Neural crest cell (in vitro differentiated cells): ENCODE results near the gene PITPNM2. TPM values are rescaled to one million over a fixed set of nuclear protein-coding genes. Genes with fewer than 3 reads are reported as not detected.
A peak's percentile ranks its signal among the peaks of the same experiment; 100 is the strongest.

ENCODE experiments used
- DNase-seq: peaks from one replicate; pipeline ENCODE4 v3.0.0; 2021; ENCODE audit warnings: low read depth, mixed read lengths, low spot score
- H3K27ac Mint-ChIP-seq: one replicate; pipeline ENCODE4 v1.8.0; 2021; ENCODE audit warnings: mild to moderate bottlenecking, mixed read lengths; ENCODE audit not compliant: unreplicated experiment
- H3K27me3 Mint-ChIP-seq: 2 replicates; pipeline ENCODE4 v1.8.0; 2021; ENCODE audit warnings: low read depth, mild to moderate bottlenecking, mixed read lengths
- H3K36me3 Mint-ChIP-seq: 2 replicates; pipeline ENCODE4 v1.8.0; 2021; ENCODE audit warnings: low read depth, mild to moderate bottlenecking, mixed read lengths
- H3K4me1 Mint-ChIP-seq: 2 replicates; pipeline ENCODE4 v1.8.0; 2021; ENCODE audit warnings: mixed read lengths
- H3K4me3 Mint-ChIP-seq: one replicate; pipeline ENCODE4 v1.8.0; 2021; ENCODE audit warnings: mild to moderate bottlenecking, mixed read lengths
- H3K9me3 Mint-ChIP-seq: 2 replicates; pipeline ENCODE4 v1.8.0; 2021; ENCODE audit warnings: mixed read lengths
- CTCF ChIP-seq: fragments of 200-600 bp; sonication (generic); conservative IDR thresholded peaks from 2 replicates; pipeline ENCODE4 v1.5.0; 2021; ENCODE audit warnings: antibody characterized with exemption, mild to moderate bottlenecking
- total RNA-seq: library from RNA; stranded (reverse); gene quantifications from 2 replicates; pipeline ENCODE4 v1.2.1, GENCODE V29; 2021

The PITPNM2 gene
- total RNA-seq, 1 donor from 2014 or later = 9.5 TPM

- TF ChIP-seq CTCF = no peak
- DNase-seq = no peak
- Mint-ChIP-seq H3K36me3 (no peaks in the 10 kb centered on the region), H3K4me3 (no peak overlapping the region), H3K9me3 (no peaks in the 10 kb centered on the region), H3K27me3 (no peaks in the 10 kb centered on the region), H3K27ac (no peak overlapping the region), H3K4me1 (no peaks in the 10 kb centered on the region)
Observed at GRCh38 chr12:123163227-123163626, 12.3 kb upstream of the PITPNM2 start.

- Mint-ChIP-seq H3K36me3 (no peaks in the 10 kb centered on the region), H3K27ac (no peak overlapping the region), H3K4me3 (no peak overlapping the region), H3K4me1 (no peaks in the 10 kb centered on the region), H3K9me3 (no peaks in the 10 kb centered on the region), H3K27me3 (no peaks in the 10 kb centered on the region)
- TF ChIP-seq CTCF = no peak
- DNase-seq = no peak
Observed at GRCh38 chr12:123160801-123161487, 10.1 kb upstream of the PITPNM2 start.

- Mint-ChIP-seq H3K9me3 (no peaks in the 10 kb centered on the region), H3K4me1 (peaks cover 20% of the 10 kb centered on the region), H3K27ac (peak overlapping the region; percentile 12), H3K4me3 (peak overlapping the region; percentile 19), H3K27me3 (peaks cover 12% of the 10 kb centered on the region), H3K36me3 (no peaks in the 10 kb centered on the region)
- TF ChIP-seq CTCF = no peak
- no peak for DNase-seq
Observed at GRCh38 chr12:123153906-123154305, 3.0 kb upstream of the PITPNM2 start.

GRCh38 chr12:123152833-123153232, 1.9 kb upstream of the PITPNM2 start:
- Mint-ChIP-seq H3K27me3 (peaks cover 12% of the 10 kb centered on the region), H3K9me3 (no peaks in the 10 kb centered on the region), H3K27ac (no peak overlapping the region), H3K4me1 (peaks cover 20% of the 10 kb centered on the region), H3K36me3 (no peaks in the 10 kb centered on the region), H3K4me3 (peak overlapping the region; percentile 91)
- no peak for DNase-seq
- TF ChIP-seq CTCF = no peak

GRCh38 chr12:123151457-123152454, 866 bp upstream of the PITPNM2 start:
- DNase-seq = no peak
- Mint-ChIP-seq H3K4me1 (peaks cover 20% of the 10 kb centered on the region), H3K27ac (peak overlapping the region; percentile 89), H3K9me3 (no peaks in the 10 kb centered on the region), H3K4me3 (peak overlapping the region; percentile 91), H3K36me3 (no peaks in the 10 kb centered on the region), H3K27me3 (peaks cover 12% of the 10 kb centered on the region)
- TF ChIP-seq CTCF = no peak
